RKO (cell line): ENCODE measurements around the gene ADGRA3.

Experiments
- DNase-seq: peaks from one replicate; pipeline ENCODE4 v3.0.0-alpha.2; 2016; ENCODE audit warnings: low spot score

ADGRA3 gene

GRCh38 chr4:22512306-22512705, 3.6 kb downstream of the ADGRA3 start:
- no peak for DNase-seq

DNA sequence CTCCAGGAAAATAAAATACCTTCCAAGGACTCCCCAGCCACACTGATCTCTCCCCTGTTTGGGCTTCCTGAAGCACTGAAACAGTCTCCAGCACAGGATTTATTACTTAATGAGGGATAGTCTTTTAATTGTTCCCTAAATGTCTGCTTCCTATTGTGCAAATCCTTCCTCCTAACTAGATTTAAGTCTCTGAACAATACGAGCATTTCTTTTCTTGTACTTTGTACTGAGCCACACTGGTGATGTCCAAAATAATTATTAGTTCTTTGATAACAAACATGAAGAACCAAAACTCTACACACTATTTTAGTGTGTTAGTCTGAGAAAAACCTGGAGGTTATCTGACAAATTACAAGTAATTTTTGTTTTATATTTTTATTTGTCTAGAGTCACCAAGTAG, 5.1 kb downstream of the ADGRA3 start:
- DNase-seq: no peak

- DNase-seq: no peak
These were observed 7.5 kb downstream of the ADGRA3 start for GRCh38 chr4:22508376-22508775.

DNA sequence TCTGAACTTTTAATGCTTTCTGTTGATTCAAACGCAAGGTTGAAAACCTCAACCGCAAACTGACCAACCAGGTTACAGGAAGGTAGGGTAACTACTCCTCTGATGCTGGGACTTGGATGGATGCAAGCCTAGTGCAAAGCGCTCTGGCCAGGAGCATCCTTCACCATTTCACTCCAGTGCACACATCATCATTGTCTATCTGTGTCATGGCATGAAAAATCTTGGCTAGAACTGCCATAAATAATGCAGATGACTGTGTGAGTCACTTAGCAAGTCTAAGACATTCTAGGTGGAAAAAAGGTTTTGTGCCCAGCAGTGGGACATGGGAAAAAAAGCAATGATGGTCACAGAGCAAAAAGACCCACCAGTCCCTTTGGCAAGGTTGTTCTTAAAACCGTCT, 10.9 kb downstream of the ADGRA3 start:
- DNase-seq: no peak

DNA sequence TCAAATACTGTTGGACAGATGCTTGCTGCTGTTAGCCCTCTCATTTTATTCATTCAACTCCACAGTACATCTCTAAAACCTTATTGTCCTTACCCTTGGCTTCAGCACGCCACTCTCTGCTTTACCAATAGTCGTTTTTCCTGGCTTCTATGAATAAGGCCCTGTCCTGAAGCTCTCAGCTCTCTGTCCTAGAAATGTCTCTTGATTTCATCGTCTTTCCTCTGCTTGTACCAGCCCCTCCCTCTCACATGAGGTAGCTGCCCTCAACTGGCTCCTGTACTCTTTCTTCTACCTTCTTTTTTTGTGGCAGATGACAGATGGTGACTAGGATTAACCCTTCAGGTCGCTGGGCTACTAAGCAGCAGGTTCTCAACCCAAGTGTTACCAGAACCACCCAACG, 11.4 kb downstream of the ADGRA3 start:
- no peak for DNase-seq

- DNase-seq: no peak
These were observed 12.7 kb downstream of the ADGRA3 start for GRCh38 chr4:22502895-22503814.

- no peak for DNase-seq
These were observed 14.2 kb downstream of the ADGRA3 start for GRCh38 chr4:22501715-22502095.

GRCh38 chr4:22500831-22501714, 14.8 kb downstream of the ADGRA3 start:
- DNase-seq: peak; percentile 54

- DNase-seq: no peak
These were observed 15.7 kb downstream of the ADGRA3 start for GRCh38 chr4:22500128-22500611.

GRCh38 chr4:22498866-22499265, 17.0 kb downstream of the ADGRA3 start:
- DNase-seq: no peak

DNA sequence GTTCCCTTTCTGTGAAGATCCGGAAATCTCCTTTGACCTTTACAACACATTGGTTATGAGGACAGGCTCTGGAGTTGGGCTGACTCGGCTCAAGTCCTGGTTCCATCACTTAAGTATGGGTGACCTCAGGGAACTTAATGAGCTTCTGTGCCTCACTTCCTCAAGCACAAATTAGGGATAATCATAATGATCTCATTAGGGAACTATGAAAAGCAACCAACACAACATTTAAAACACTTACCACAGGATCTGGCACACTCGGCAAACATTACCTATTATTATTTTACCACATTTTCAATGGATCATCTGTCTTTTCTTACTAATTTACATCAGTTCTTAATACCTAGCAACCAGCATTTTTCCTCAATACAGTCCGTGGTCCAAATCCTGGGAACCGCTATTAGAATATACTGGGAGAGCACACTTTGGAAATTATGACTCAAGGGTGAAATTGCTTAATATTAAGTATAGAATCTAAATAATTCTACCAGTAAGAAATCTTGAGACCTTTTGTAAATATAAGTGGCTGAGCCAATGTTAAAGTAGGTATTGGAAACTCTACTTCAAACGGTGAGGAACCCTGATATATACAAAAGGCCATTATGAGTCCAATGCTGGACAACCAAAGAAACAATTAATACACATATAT, 19.6 kb downstream of the ADGRA3 start:
- DNase-seq: peak; percentile 32

- DNase-seq: no peak
These were observed 22.3 kb downstream of the ADGRA3 start for GRCh38 chr4:22493523-22493922.

- DNase-seq: no peak
These were observed 22.9 kb downstream of the ADGRA3 start for GRCh38 chr4:22492987-22493386.

DNA sequence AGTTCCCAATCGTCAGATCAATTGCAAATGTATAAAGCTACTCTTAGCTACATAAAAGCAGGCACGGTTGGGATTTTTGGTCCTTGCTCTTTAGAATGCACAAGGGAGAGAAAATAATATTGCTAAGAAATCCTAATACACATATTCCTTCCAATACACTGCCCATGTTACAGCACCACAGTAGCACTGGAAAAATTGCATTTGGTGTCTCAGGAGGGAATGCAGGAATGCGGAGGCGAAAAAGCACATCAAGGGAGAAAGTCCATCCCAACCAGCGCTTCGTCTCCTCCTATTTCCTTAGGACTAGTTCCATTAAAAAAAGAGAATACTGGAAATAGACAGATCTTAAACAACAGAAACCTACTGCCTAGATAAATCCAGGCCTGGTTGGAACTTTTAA, 23.9 kb downstream of the ADGRA3 start:
- DNase-seq: no peak

- no peak for DNase-seq
These were observed 25.0 kb downstream of the ADGRA3 start for GRCh38 chr4:22490718-22491315.

- DNase-seq: no peak
These were observed 27.8 kb downstream of the ADGRA3 start for GRCh38 chr4:22488106-22488505.

GRCh38 chr4:22487328-22487727, 28.5 kb downstream of the ADGRA3 start:
- no peak for DNase-seq

- no peak for DNase-seq
These were observed 29.6 kb downstream of the ADGRA3 start for GRCh38 chr4:22486276-22486675.

GRCh38 chr4:22485737-22486136, 30.1 kb downstream of the ADGRA3 start:
- DNase-seq: no peak

- DNase-seq: peak; percentile 19
These were observed 32.3 kb downstream of the ADGRA3 start for GRCh38 chr4:22483551-22483981.

DNA sequence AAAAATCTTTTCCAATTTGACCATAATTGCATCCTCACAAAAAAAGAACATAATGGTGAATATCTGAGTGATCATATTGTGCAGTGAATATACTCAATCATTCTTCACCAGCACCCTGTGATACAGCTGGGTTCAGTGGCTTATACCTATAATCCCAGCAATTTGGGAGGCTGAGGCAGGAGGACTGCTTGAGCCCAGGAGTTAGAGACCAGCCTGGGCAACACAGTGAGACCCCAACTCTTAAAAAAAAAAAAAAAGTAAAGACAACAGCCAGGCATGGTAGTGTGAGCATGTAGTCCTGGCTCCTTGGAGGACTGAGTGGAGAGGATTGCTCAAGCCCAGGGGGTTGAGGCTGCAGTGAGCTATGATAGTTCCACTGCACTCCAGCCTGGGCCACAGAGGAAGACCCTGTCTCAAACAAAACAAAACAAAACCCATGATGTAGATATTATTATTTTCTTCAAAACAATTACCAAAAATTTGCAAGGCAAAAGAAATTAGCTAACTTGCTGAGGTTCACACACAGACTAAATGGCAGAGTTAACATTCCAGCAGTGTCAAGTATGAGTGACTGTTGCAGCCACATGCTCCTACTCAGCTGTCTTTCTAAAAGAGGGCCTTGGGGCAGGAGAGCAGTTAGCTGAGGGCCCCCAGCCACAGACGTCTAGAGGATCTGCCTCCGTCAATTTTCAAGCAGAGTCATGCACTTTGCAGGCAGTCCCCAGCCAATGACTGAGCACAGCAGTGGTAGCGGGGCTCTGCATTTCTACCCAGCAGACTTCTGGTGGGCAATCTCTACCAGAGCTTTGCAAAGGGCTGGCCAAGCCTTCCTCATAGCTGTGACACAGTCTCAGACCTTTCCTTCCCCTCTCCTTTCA, 33.4 kb downstream of the ADGRA3 start:
- no peak for DNase-seq
